Measurements from ENCODE around the gene SLC6A12. TPM values are rescaled to one million over a fixed set of nuclear protein-coding genes. Genes with fewer than 3 reads are reported as not detected.
A peak's percentile ranks its signal among the peaks of the same experiment; 100 is the strongest.
"Not testable (repeated sequence)": the region's sequence is repeated elsewhere in the genome, so short reads cannot be mapped to it uniquely, and the experiment has no call there.

SLC6A12 gene
- total RNA-seq, 4 donors from 2014 or later = 0.21 to 0.60 (median 0.39) TPM; not detected in 1

GRCh38 chr12:240566-240965 is 26.6 kb upstream of the SLC6A12 start:
- DNase-seq (ENCODE audit: low spot score in 2 of 2) = no peak
- peaks cover 0 to 16% (median 0%) of the 10 kb centered on the region in 4 donors for H3K9me3 ChIP-seq
- no peaks in the 10 kb centered on the region for H3K27me3 ChIP-seq
- WGBS, 2 donors = 88% methylated on average over 9 of the region's 9 CpGs
- no peaks in the 10 kb centered on the region for H3K4me1 ChIP-seq
- no peaks in the 10 kb centered on the region for H3K36me3 ChIP-seq
- no peak overlapping the region for H3K4me3 ChIP-seq
- no peak overlapping the region for H3K27ac ChIP-seq
- TF ChIP-seq CTCF (IDR thresholded peaks at IDR 0.05) (no peak), EP300 (IDR thresholded peaks at IDR 0.05) (no peak), POLR2A (IDR thresholded peaks at IDR 0.05) (no peak)

- DNase-seq (ENCODE audit: low spot score in 2 of 2) = no peak
- TF ChIP-seq CTCF (IDR thresholded peaks at IDR 0.05) (no peak), POLR2A (IDR thresholded peaks at IDR 0.05) (no peak), EP300 (IDR thresholded peaks at IDR 0.05) (no peak)
- Histone ChIP-seq H3K9me3 (peaks cover 0 to 27% (median 0%) of the 10 kb centered on the region in 4 donors), H3K4me1 (no peaks in the 10 kb centered on the region), H3K27me3 (no peaks in the 10 kb centered on the region), H3K36me3 (no peaks in the 10 kb centered on the region), H3K27ac (no peak overlapping the region), H3K4me3 (no peak overlapping the region)
- 70 to 82% methylated on average over 19 of the region's 19 CpGs for WGBS, 2 donors
Observed at GRCh38 chr12:238736-239398, 24.9 kb upstream of the SLC6A12 start.

- Histone ChIP-seq H3K9me3 (peaks cover 0 to 27% (median 0%) of the 10 kb centered on the region in 4 donors), H3K4me1 (no peaks in the 10 kb centered on the region), H3K27me3 (no peaks in the 10 kb centered on the region), H3K27ac (no peak overlapping the region), H3K36me3 (no peaks in the 10 kb centered on the region), H3K4me3 (no peak overlapping the region)
- TF ChIP-seq POLR2A (IDR thresholded peaks at IDR 0.05) (no peak), EP300 (IDR thresholded peaks at IDR 0.05) (no peak)
- 85 to 89% methylated on average over 9 of the region's 9 CpGs for WGBS, 2 donors
- no peak for DNase-seq (ENCODE audit: low spot score in 2 of 2)
Observed at GRCh38 chr12:238116-238515, 24.2 kb upstream of the SLC6A12 start.

GRCh38 chr12:237026-237815 is 23.3 kb upstream of the SLC6A12 start:
- Histone ChIP-seq H3K4me3 (no peak overlapping the region), H3K36me3 (no peaks in the 10 kb centered on the region), H3K9me3 (peaks cover 0 to 27% (median 0%) of the 10 kb centered on the region in 4 donors), H3K27ac (peak overlapping the region in 1 of 4 donors; percentile 23), H3K4me1 (no peaks in the 10 kb centered on the region), H3K27me3 (no peaks in the 10 kb centered on the region)
- no peak for DNase-seq (ENCODE audit: low spot score in 2 of 2)
- WGBS, 2 donors = 73 to 88% methylated on average over 7 to 13 of the region's 13 CpGs
- TF ChIP-seq POLR2A (IDR thresholded peaks at IDR 0.05) = no peak
- TF ChIP-seq CTCF (IDR thresholded peaks at IDR 0.05) = no peak
- no peak for TF ChIP-seq EP300 (IDR thresholded peaks at IDR 0.05)

- TF ChIP-seq EP300 (IDR thresholded peaks at IDR 0.05) (no peak), POLR2A (IDR thresholded peaks at IDR 0.05) (no peak), CTCF (IDR thresholded peaks at IDR 0.05) (no peak)
- H3K4me1 ChIP-seq = no peaks in the 10 kb centered on the region
- no peak overlapping the region for H3K4me3 ChIP-seq
- peak overlapping the region in 1 of 4 donors; percentile 23 for H3K27ac ChIP-seq
- H3K9me3 ChIP-seq = peaks cover 0 to 27% (median 0%) of the 10 kb centered on the region in 4 donors
- H3K36me3 ChIP-seq = no peaks in the 10 kb centered on the region
- DNase-seq (ENCODE audit: low spot score in 2 of 2) = no peak
- no peaks in the 10 kb centered on the region for H3K27me3 ChIP-seq
- 78 to 84% methylated on average over 3 of the region's 3 CpGs for WGBS, 2 donors
Observed at GRCh38 chr12:236445-236844, 22.5 kb upstream of the SLC6A12 start.

GRCh38 chr12:235967-236366 is 22.0 kb upstream of the SLC6A12 start:
- peaks cover 0 to 27% (median 0%) of the 10 kb centered on the region in 4 donors for H3K9me3 ChIP-seq
- not testable (repeated sequence) for H3K4me3 ChIP-seq; H3K27me3 ChIP-seq; H3K36me3 ChIP-seq; H3K4me1 ChIP-seq; H3K27ac ChIP-seq; DNase-seq (ENCODE audit: low spot score in 2 of 2)
- WGBS, 2 donors = 88 to 91% methylated on average over 4 of the region's 4 CpGs
